GM23338 (cell line): Measurements from ENCODE around the gene TOM1L2.

Source experiments
- CREB1 ChIP-seq: fragments of 250-450 bp; sonication (Bioruptor Pico); IDR thresholded peaks from 2 replicates; pipeline ENCODE4 v1.5.0; 2020; ENCODE audit warnings: low read depth, mild to moderate bottlenecking, moderate library complexity
- CTCF ChIP-seq, 2 experiments: fragments of 200-600 bp in 1 of 2; sonication (generic) in 1 of 2; conservative IDR thresholded peaks; 2 replicates each; pipeline versions ENCODE4 v1.5.1 to v1.6.1; 2016 to 2017; ENCODE audit warnings: antibody characterized with exemption in 2 of 2, low read depth in 2 of 2, mild to moderate bottlenecking in 2 of 2, moderate library complexity in 1 of 2
- ETS1 ChIP-seq: IDR thresholded peaks from 2 replicates; pipeline ENCODE4 v1.6.1; 2016; ENCODE audit warnings: antibody characterized with exemption
- EZH2phosphoT487 ChIP-seq: fragments of 200-600 bp; sonication (generic); IDR thresholded peaks from one replicate; pipeline ENCODE4 v1.8.1; 2018; ENCODE audit warnings: antibody characterized with exemption; ENCODE audit not compliant: unreplicated experiment
- JUNB ChIP-seq: IDR thresholded peaks from one replicate; pipeline ENCODE4 v1.6.1; 2016; ENCODE audit warnings: antibody characterized with exemption; ENCODE audit not compliant: unreplicated experiment
- POLR2AphosphoS5 ChIP-seq: IDR thresholded peaks from 2 replicates; pipeline ENCODE4 v1.6.1; 2016; ENCODE audit warnings: antibody characterized with exemption, low read depth
- REST ChIP-seq: IDR thresholded peaks from one replicate; pipeline ENCODE4 v1.6.1; 2018; ENCODE audit warnings: antibody characterized with exemption; ENCODE audit not compliant: unreplicated experiment

- TF ChIP-seq CTCF (conservative IDR thresholded peaks at IDR 0.05; ENCODE audit: low read depth in 2 of 2) (no peak), ETS1 (no peak), CREB1 (CRISPR knock-in tag) (no peak), JUNB (no peak), REST (no peak), EZH2phosphoT487 (no peak), POLR2AphosphoS5 (no peak)
These were observed 115.8 kb downstream of the TOM1L2 start for GRCh38 chr17:17856386-17856785.
